GM06990 (cell line): Measurements from ENCODE around the gene TRPM3.

Experiments
- DNase-seq: peaks from one replicate; pipeline ENCODE4 v3.0.0-alpha.2; 2011; ENCODE audit not compliant: insufficient read length; ENCODE audit errors: extremely low read depth
- H3K27me3 ChIP-seq: replicated peaks from 2 replicates; pipeline ENCODE4 v1.6.0; 2011; ENCODE audit warnings: low read length; ENCODE audit not compliant: control insufficient read depth, insufficient read depth
- H3K36me3 ChIP-seq: 2 replicates; pipeline ENCODE4 v1.5.1; 2011; ENCODE audit warnings: low read length; ENCODE audit not compliant: control insufficient read depth, insufficient read depth
- H3K4me3 ChIP-seq: replicated peaks from 2 replicates; pipeline ENCODE4 v1.5.1; 2011; ENCODE audit warnings: low read depth, mild to moderate bottlenecking, control low read depth, low read length
- CTCF ChIP-seq: IDR thresholded peaks from 2 replicates; pipeline ENCODE4 v1.5.1; 2011; ENCODE audit warnings: low read length, control low read depth, mild to moderate bottlenecking, inconsistent platforms; ENCODE audit not compliant: insufficient read depth, poor library complexity, severe bottlenecking

The TRPM3 gene

GRCh38 chr9:70924895-70925547 is 196.4 kb downstream of the TRPM3 start:
- H3K27me3 ChIP-seq, result no peaks in the 10 kb centered on the region
- TF ChIP-seq CTCF, result peak; percentile 74
- H3K4me3 ChIP-seq, result no peak overlapping the region
- peak; percentile 10 for DNase-seq
- no peaks in the 10 kb centered on the region for H3K36me3 ChIP-seq

DNA sequence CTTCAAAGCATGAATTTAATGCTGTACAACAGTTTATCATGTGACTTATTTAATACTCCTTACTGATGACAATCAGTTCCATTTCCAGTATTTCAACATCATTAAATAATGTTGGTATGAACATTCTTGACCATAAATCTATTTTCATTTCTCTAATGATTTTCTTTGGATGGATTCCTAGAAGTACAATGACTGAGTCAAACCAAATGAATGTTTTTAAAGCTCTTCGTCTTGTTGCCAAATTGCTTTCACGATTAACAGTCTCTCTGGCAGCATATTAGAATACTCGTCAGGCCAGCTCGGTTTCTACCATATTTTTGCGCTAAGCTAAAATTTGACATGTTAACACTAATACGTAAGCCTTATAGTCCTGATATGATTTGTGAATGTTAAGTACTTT is 197.0 kb downstream of the TRPM3 start:
- no peak for DNase-seq
- no peaks in the 10 kb centered on the region for H3K27me3 ChIP-seq
- no peaks in the 10 kb centered on the region for H3K36me3 ChIP-seq
- no peak overlapping the region for H3K4me3 ChIP-seq
- no peak for TF ChIP-seq CTCF

GRCh38 chr9:70923961-70924360 is 197.5 kb downstream of the TRPM3 start:
- TF ChIP-seq CTCF, result no peak
- Histone ChIP-seq H3K4me3 (no peak overlapping the region), H3K36me3 (no peaks in the 10 kb centered on the region), H3K27me3 (no peaks in the 10 kb centered on the region)
- DNase-seq, result no peak

DNA sequence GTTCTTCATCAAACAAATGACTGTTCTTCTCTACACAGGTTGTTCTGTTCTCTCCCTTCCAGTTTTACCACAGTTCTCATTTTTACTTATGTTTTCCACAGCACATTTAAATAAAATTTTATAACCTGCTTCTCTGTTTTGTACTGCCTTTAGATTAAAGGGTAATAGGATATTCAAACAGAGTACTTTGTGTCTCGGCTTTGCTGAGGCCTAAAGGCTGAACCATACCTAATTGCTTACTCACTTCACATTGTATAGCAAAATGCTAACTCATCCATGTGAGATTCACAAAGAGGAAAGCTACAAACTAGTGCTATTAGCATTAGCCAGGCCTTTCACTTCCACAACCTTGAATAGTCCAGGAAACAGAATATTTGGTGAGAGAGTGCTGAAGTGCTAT is 200.3 kb downstream of the TRPM3 start:
- Histone ChIP-seq H3K27me3 (no peaks in the 10 kb centered on the region), H3K4me3 (no peak overlapping the region), H3K36me3 (no peaks in the 10 kb centered on the region)
- DNase-seq, result no peak
- TF ChIP-seq CTCF, result no peak

GRCh38 chr9:70917277-70917676 is 204.1 kb downstream of the TRPM3 start:
- TF ChIP-seq CTCF, result no peak
- H3K4me3 ChIP-seq, result no peak overlapping the region
- H3K27me3 ChIP-seq, result no peaks in the 10 kb centered on the region; the same call in 1 of the 2 replicates
- no peaks in the 10 kb centered on the region for H3K36me3 ChIP-seq
- no peak for DNase-seq

GRCh38 chr9:70911791-70912190 is 209.6 kb downstream of the TRPM3 start:
- no peak overlapping the region for H3K4me3 ChIP-seq
- TF ChIP-seq CTCF, result no peak
- no peak for DNase-seq
- no peaks in the 10 kb centered on the region for H3K36me3 ChIP-seq
- no peaks in the 10 kb centered on the region; the same call in 1 of the 2 replicates for H3K27me3 ChIP-seq
